Measurements from ENCODE around the gene DNAJA2. TPM values are rescaled to one million over a fixed set of nuclear protein-coding genes. Genes with fewer than 3 reads are reported as not detected.

DNAJA2 gene
- total RNA-seq, 4 donors from 2014 or later = 30.5 to 45.7 (median 36.5) TPM

- peak in 1 of 3 donors; percentile 23 for DNase-seq
- Histone ChIP-seq H3K36me3 (peaks cover 0 to 8% (median 0%) of the 10 kb centered on the region in 3 donors), H3K27me3 (no peaks in the 10 kb centered on the region), H3K27ac (peak overlapping the region; percentile 95 to 100 (median 97)), H3K4me3 (peak overlapping the region; percentile 79 to 98 (median 90)), H3K9me3 (no peaks in the 10 kb centered on the region), H3K4me1 (peaks cover 0 to 24% (median 7%) of the 10 kb centered on the region in 4 donors)
- TF ChIP-seq CTCF (IDR thresholded peaks at IDR 0.05) (peak in 5 of 6 experiments; percentile 6 to 36 (median 28)), POLR2A (IDR thresholded peaks at IDR 0.05) (no peak)
Measured at GRCh38 chr16:46974352-46974751, 878 bp upstream of the DNAJA2 start.

- H3K4me1 ChIP-seq = peaks cover 0 to 24% (median 7%) of the 10 kb centered on the region in 4 donors
Measured at GRCh38 chr16:46973996-46974324, 486 bp upstream of the DNAJA2 start.

GRCh38 chr16:46972429-46973206, 856 bp downstream of the DNAJA2 start:
- H3K4me1 ChIP-seq = peaks cover 0 to 24% (median 7%) of the 10 kb centered on the region in 4 donors
- peak overlapping the region; percentile 79 to 98 (median 90) for H3K4me3 ChIP-seq
- peaks cover 0 to 25% (median 0%) of the 10 kb centered on the region in 3 donors for H3K36me3 ChIP-seq
- DNase-seq = peak; percentile 50 to 72 (median 68)
- H3K27ac ChIP-seq = peak overlapping the region; percentile 95 to 100 (median 97)
- no peaks in the 10 kb centered on the region for H3K9me3 ChIP-seq
- no peak for TF ChIP-seq CTCF (IDR thresholded peaks at IDR 0.05)
- TF ChIP-seq POLR2A (IDR thresholded peaks at IDR 0.05) = no peak
- no peaks in the 10 kb centered on the region for H3K27me3 ChIP-seq

More at GRCh38 chr16:46973996-46974324, 486 bp upstream of the DNAJA2 start:
- Histone ChIP-seq H3K9me3 (no peaks in the 10 kb centered on the region), H3K27ac (peak overlapping the region; percentile 95 to 100 (median 97)), H3K27me3 (no peaks in the 10 kb centered on the region), H3K4me3 (peak overlapping the region; percentile 79 to 98 (median 90)), H3K36me3 (peaks cover 0 to 12% (median 0%) of the 10 kb centered on the region in 3 donors)
- DNase-seq = no peak
- TF ChIP-seq POLR2A (IDR thresholded peaks at IDR 0.05) (no peak), CTCF (IDR thresholded peaks at IDR 0.05) (no peak)

GRCh38 chr16:46971271-46971670, 2.2 kb downstream of the DNAJA2 start:
- Histone ChIP-seq H3K27ac (no peak overlapping the region), H3K4me1 (peaks cover 0 to 24% (median 7%) of the 10 kb centered on the region in 4 donors), H3K4me3 (no peak overlapping the region), H3K36me3 (peaks cover 0 to 39% (median 0%) of the 10 kb centered on the region in 3 donors), H3K9me3 (no peaks in the 10 kb centered on the region), H3K27me3 (no peaks in the 10 kb centered on the region)
- TF ChIP-seq POLR2A (IDR thresholded peaks at IDR 0.05) (no peak), CTCF (IDR thresholded peaks at IDR 0.05) (no peak)
- no peak for DNase-seq

- Histone ChIP-seq H3K9me3 (no peaks in the 10 kb centered on the region), H3K4me3 (no peak overlapping the region), H3K27ac (no peak overlapping the region), H3K4me1 (peaks cover 0 to 24% (median 7%) of the 10 kb centered on the region in 4 donors), H3K27me3 (no peaks in the 10 kb centered on the region), H3K36me3 (peaks cover 0 to 50% (median 0%) of the 10 kb centered on the region in 3 donors)
- TF ChIP-seq POLR2A (IDR thresholded peaks at IDR 0.05) = no peak
- TF ChIP-seq CTCF (IDR thresholded peaks at IDR 0.05) = no peak
- DNase-seq = no peak
Measured at GRCh38 chr16:46970089-46970488, 3.4 kb downstream of the DNAJA2 start.
